GM12878 (cell line): ENCODE results near the gene PPP4R4. TPM values are rescaled to one million over a fixed set of nuclear protein-coding genes. Genes with fewer than 3 reads are reported as not detected.

ENCODE experiments used
- ATAC-seq: fragments of 200-7000 bp; cut with Tn5 transposase; 3 replicates; pipeline ENCODE4 v1.9.1; 2020; ENCODE audit warnings: mild to moderate bottlenecking, moderate library complexity
- BruUV-seq: library from RNA; stranded (reverse); fragments of 400-500 nt; replicated peaks from 2 replicates; lab custom pipeline; 2021; lab: Mats Ljungman, UMichigan
- CTCF ChIA-PET: fragments of 300-600 bp; sonication (Branson Sonifier 250); formaldehyde crosslinking; extraction: SDS; loops from one replicate; lab custom pipeline; 2021; ENCODE audit warnings: inconsistent platforms; lab: Yijun Ruan, JAX
- POLR2A ChIA-PET: fragments of 350-600 bp; formaldehyde crosslinking; extraction: SDS; loops from one replicate; lab custom pipeline; 2021; ENCODE audit warnings: inconsistent platforms; lab: Charles Lee
- RAD21 ChIA-PET: fragments of 300-600 bp; sonication (Branson Sonifier 250); formaldehyde crosslinking; loops from one replicate; lab custom pipeline; 2023; ENCODE audit warnings: antibody characterized with exemption; ENCODE audit not compliant: unreplicated experiment; lab: Charles Lee
- SMC1A ChIA-PET: fragments of 300-600 bp; sonication (Branson Sonifier 250); formaldehyde crosslinking; loops from one replicate; lab custom pipeline; 2023; ENCODE audit not compliant: unreplicated experiment, uncharacterized antibody; lab: Charles Lee
- DNase-seq: peaks from one replicate; pipeline ENCODE4 v3.0.0-alpha.2; 2011; ENCODE audit warnings: low read depth, low spot score
- FAIRE-seq: peaks from 3 replicates; lab custom pipeline; 2011; peaks lifted over from hg19 to GRCh38; lab: Jason Lieb, UNC
- H2AFZ ChIP-seq: 2 replicates; pipeline ENCODE4 v1.6.0; 2011; ENCODE audit warnings: low read depth, low read length, control low read depth; ENCODE audit not compliant: control insufficient read depth
- H3K27ac ChIP-seq: 2 replicates; pipeline ENCODE4 v1.5.1; 2011; ENCODE audit warnings: control low read depth; ENCODE audit not compliant: control insufficient read depth, insufficient read depth
- H3K27me3 ChIP-seq, 2 experiments: replicated peaks in 1 of 2; 2 replicates each; pipeline versions ENCODE4 v1.6.0 to v1.6.1; 2011; ENCODE audit warnings: low read length in 1 of 2; ENCODE audit not compliant: control insufficient read depth in 2 of 2, insufficient read depth in 2 of 2
- H3K36me3 ChIP-seq, 2 experiments: 2 replicates each; pipeline ENCODE4 v1.5.1; 2011; ENCODE audit warnings: low read length in 1 of 2; ENCODE audit not compliant: control insufficient read depth in 2 of 2, insufficient read depth in 2 of 2
- H3K4me1 ChIP-seq: 2 replicates; pipeline ENCODE4 v1.6.1; 2011; ENCODE audit warnings: mild to moderate bottlenecking, low read length, moderate library complexity, mixed read lengths; ENCODE audit not compliant: control insufficient read depth, insufficient read depth
- H3K4me2 ChIP-seq: 2 replicates; pipeline ENCODE4 v1.6.0; 2011; ENCODE audit warnings: control low read depth; ENCODE audit not compliant: control insufficient read depth, insufficient read depth
- H3K4me3 ChIP-seq: fragments of 200-600 bp; sonication (generic); 2 replicates; pipeline ENCODE4 v1.5.1; 2016
- H3K79me2 ChIP-seq: 2 replicates; pipeline ENCODE4 v1.6.0; 2011; ENCODE audit warnings: low read length; ENCODE audit not compliant: control insufficient read depth, insufficient read depth
- H3K9ac ChIP-seq: 2 replicates; pipeline ENCODE4 v1.8.0; 2011; ENCODE audit warnings: low read length, control low read depth, mixed read lengths; ENCODE audit not compliant: control insufficient read depth, insufficient read depth
- H3K9me3 ChIP-seq: replicated peaks from 3 replicates; pipeline ENCODE4 v1.5.1; 2011; ENCODE audit warnings: mild to moderate bottlenecking, low read length; ENCODE audit not compliant: control insufficient read depth, insufficient read depth
- H4K20me1 ChIP-seq: 2 replicates; pipeline ENCODE4 v1.6.0; 2011; ENCODE audit not compliant: control insufficient read depth, insufficient read depth
- ATF3 ChIP-seq: IDR thresholded peaks from 2 replicates; pipeline ENCODE4 v1.6.1; 2011; ENCODE audit warnings: low read depth, mild to moderate bottlenecking, low read length, moderate library complexity, borderline replicate concordance; ENCODE audit errors: extremely low read depth
- CTCF ChIP-seq, 3 experiments: IDR thresholded peaks in 2 of 3; conservative IDR thresholded peaks in 1 of 3; 2 replicates each; pipeline ENCODE4 v1.5.1; 2011; ENCODE audit warnings: low read depth in 3 of 3, low read length in 3 of 3, mild to moderate bottlenecking in 3 of 3, control low read depth in 2 of 3, moderate library complexity in 2 of 3, inconsistent platforms in 1 of 3, mixed read lengths in 1 of 3; ENCODE audit not compliant: control insufficient read depth in 2 of 3, insufficient read depth in 1 of 3; ENCODE audit errors: extremely low read depth in 1 of 3
- KDM1A ChIP-seq: fragments of 200-600 bp; sonication (generic); IDR thresholded peaks from 2 replicates; pipeline ENCODE4 v1.6.1; 2016; ENCODE audit warnings: borderline replicate concordance
- NFXL1 ChIP-seq: fragments of 450-650 bp; IDR thresholded peaks from 2 replicates; pipeline ENCODE4 v1.6.1; 2017; ENCODE audit warnings: antibody characterized with exemption, mild to moderate bottlenecking, borderline replicate concordance
- NR2F1 ChIP-seq: fragments of 450-650 bp; conservative IDR thresholded peaks from 2 replicates; pipeline ENCODE4 v1.6.1; 2017; ENCODE audit warnings: mild to moderate bottlenecking
- POLR2AphosphoS2 ChIP-seq: IDR thresholded peaks from 2 replicates; pipeline ENCODE4 v1.6.1; 2011; ENCODE audit warnings: low read depth, mild to moderate bottlenecking, low read length, improper control_type of control experiment, moderate library complexity
- SIX5 ChIP-seq: IDR thresholded peaks from 2 replicates; pipeline ENCODE4 v1.6.1; 2011; ENCODE audit warnings: mild to moderate bottlenecking, low read depth, low read length, moderate library complexity; ENCODE audit not compliant: severe bottlenecking
- SMAD1 ChIP-seq: fragments of 450-650 bp; IDR thresholded peaks from 2 replicates; pipeline ENCODE4 v1.6.1; 2018; ENCODE audit warnings: mild to moderate bottlenecking, low read depth; ENCODE audit not compliant: partially characterized antibody
- TAF1 ChIP-seq: IDR thresholded peaks from 2 replicates; pipeline ENCODE4 v1.6.1; 2011; ENCODE audit warnings: mild to moderate bottlenecking, low read depth, low read length, borderline replicate concordance
- TBL1XR1 ChIP-seq: IDR thresholded peaks from 2 replicates; pipeline ENCODE4 v1.6.1; 2012; ENCODE audit warnings: low read depth, low read length, improper control_type of control experiment
- ZNF24 ChIP-seq: fragments of 450-650 bp; IDR thresholded peaks from 2 replicates; pipeline ENCODE4 v1.6.1; 2017; ENCODE audit warnings: antibody characterized with exemption, mild to moderate bottlenecking
- WGBS: methylation state at CpG from one replicate; pipeline ENCODE4 v1.1.6; 2016; ENCODE audit warnings: low lambda C conversion rate; ENCODE audit not compliant: insufficient replicate concordance, insufficient coverage; ENCODE audit errors: missing lambda C conversion rate; 5-methylcytosine and 5-hydroxymethylcytosine counted together
- in situ Hi-C: fragments of 300-500 bp; cut with MboI; formaldehyde crosslinking; loops from 9 replicates; pipeline ENCODE4 v1.14.3; 2018; ENCODE audit warnings: mixed read lengths
- intact Hi-C: fragments of 100-400 bp; cut with micrococcal nuclease; formaldehyde crosslinking; loops from one replicate; pipeline ENCODE4 v1.14.2; 2022; ENCODE audit not compliant: unreplicated experiment
- polyA plus RNA-seq, 11 experiments: library from polyadenylated mRNA; depleted of rRNA in 4 of 11; unstranded in 6 of 11; stranded (reverse) in 5 of 11; fragments of >200 nt; fragmentation: Nextera tagmentation in 4 of 11; fragmentation: Illumina TruSeq in 1 of 11; extraction: Ambion mirVana in 4 of 11; extraction: Trizol in 1 of 11; gene quantifications; 1 replicate in 1 of 11; 2 replicates in 10 of 11; pipeline versions ENCODE4 v1.2.1 to v1.2.3, GENCODE V29; 2011 to 2016; ENCODE audit warnings: inconsistent platforms in 2 of 11, missing spikeins in 2 of 11, low read depth in 1 of 11
- total RNA-seq, 4 experiments: library from RNA; depleted of rRNA in 3 of 4; stranded (reverse); fragments of >200 nt in 3 of 4; fragmentation: Illumina TruSeq in 1 of 4; extraction: Trizol in 1 of 4; gene quantifications; 2 replicates each; pipeline versions ENCODE4 v1.2.1 to v1.2.3, GENCODE V29; 2013 to 2021
- TF ChIP-seq, protein P1 (sequence below): IDR thresholded peaks from 2 replicates; pipeline ENCODE4 v1.6.1; 2011; ENCODE audit warnings: borderline replicate concordance, low read depth, mild to moderate bottlenecking, moderate library complexity, low read length; ENCODE audit not compliant: insufficient read depth, poor library complexity, severe bottlenecking

Gene PPP4R4
- total and polyA plus RNA-seq, 10 of the 15 experiments (the other 5 are each of a cell fraction or from before 2014, with no cell fraction given): 0.01 to 0.13 (median 0.08) TPM; not detected in 4

- SMC1A ChIA-PET: interaction anchor here (0.7 kb wide), 1 partner anchor 14 kb away, joined by 3 read pairs; no protein-coding TSS in a partner anchor
- WGBS: 50% methylated on average over 5 of the region's 5 CpGs
- H3K9ac ChIP-seq: no peak overlapping the region
- H2AFZ ChIP-seq: no peak overlapping the region
- CTCF ChIA-PET: no interaction called here
- no peak for FAIRE-seq
- RAD21 ChIA-PET: no interaction called here
- H3K27ac ChIP-seq: no peak overlapping the region
- POLR2A ChIA-PET: interaction anchor here (0.7 kb wide), 1 partner anchor 251 kb away, joined by 3 read pairs; no protein-coding TSS in a partner anchor
- no peaks in the 10 kb centered on the region for H3K4me1 ChIP-seq
- H3K9me3 ChIP-seq: no peaks in the 10 kb centered on the region
- no TSS peak for BruUV-seq
- H3K79me2 ChIP-seq: no peaks in the 10 kb centered on the region
- intact Hi-C loops: no loop called here
- H3K36me3 ChIP-seq: no peaks in the 10 kb centered on the region
- H3K4me3 ChIP-seq: no peak overlapping the region
- no peak overlapping the region for H3K4me2 ChIP-seq
- no peaks in the 10 kb centered on the region for H4K20me1 ChIP-seq
- ATAC-seq: no peak
- no peaks in the 10 kb centered on the region for H3K27me3 ChIP-seq
- no peak for DNase-seq
- peak in 2 of 3 experiments; percentile 7 to 26; a peak in 1 of 6 replicates for TF ChIP-seq CTCF (IDR thresholded peaks at IDR 0.05 in 2 of 3, conservative IDR thresholded peaks at IDR 0.05 in 1 of 3; ENCODE audit: control insufficient read depth in 2 of 3, extremely low read depth in 1 of 3, insufficient read depth in 1 of 3, low read depth in 3 of 3, low read length in 3 of 3)
- TF ChIP-seq TAF1: no peak
- in situ Hi-C loops: no loop called here
These were observed 133.4 kb downstream of the PPP4R4 start for GRCh38 chr14:94307410-94307992.

- CTCF ChIA-PET: no interaction called here
- FAIRE-seq (no peak), DNase-seq (no peak), ATAC-seq (no peak)
- in situ Hi-C loops: no loop called here
- H3K79me2 ChIP-seq: no peaks in the 10 kb centered on the region
- no peak overlapping the region for H2AFZ ChIP-seq
- no peak overlapping the region for H3K9ac ChIP-seq
- SMC1A ChIA-PET: no interaction called here
- no peaks in the 10 kb centered on the region for H3K4me1 ChIP-seq
- intact Hi-C loops: no loop called here
- no peaks in the 10 kb centered on the region for H4K20me1 ChIP-seq
- H3K27ac ChIP-seq: no peak overlapping the region
- RAD21 ChIA-PET: no interaction called here
- H3K27me3 ChIP-seq: no peaks in the 10 kb centered on the region
- no peak overlapping the region for H3K4me2 ChIP-seq
- H3K4me3 ChIP-seq: no peak overlapping the region
- POLR2A ChIA-PET: no interaction called here
- WGBS: 49% methylated on average over 10 of the region's 10 CpGs
- H3K36me3 ChIP-seq: no peaks in the 10 kb centered on the region
- H3K9me3 ChIP-seq: no peaks in the 10 kb centered on the region
- BruUV-seq: no TSS peak
- TF ChIP-seq POLR2AphosphoS2: no peak
- TF ChIP-seq, protein P1, sequence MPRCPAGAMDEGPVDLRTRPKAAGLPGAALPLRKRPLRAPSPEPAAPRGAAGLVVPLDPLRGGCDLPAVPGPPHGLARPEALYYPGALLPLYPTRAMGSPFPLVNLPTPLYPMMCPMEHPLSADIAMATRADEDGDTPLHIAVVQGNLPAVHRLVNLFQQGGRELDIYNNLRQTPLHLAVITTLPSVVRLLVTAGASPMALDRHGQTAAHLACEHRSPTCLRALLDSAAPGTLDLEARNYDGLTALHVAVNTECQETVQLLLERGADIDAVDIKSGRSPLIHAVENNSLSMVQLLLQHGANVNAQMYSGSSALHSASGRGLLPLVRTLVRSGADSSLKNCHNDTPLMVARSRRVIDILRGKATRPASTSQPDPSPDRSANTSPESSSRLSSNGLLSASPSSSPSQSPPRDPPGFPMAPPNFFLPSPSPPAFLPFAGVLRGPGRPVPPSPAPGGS: no peak
- no peak for TF ChIP-seq ATF3
- TF ChIP-seq TBL1XR1: no peak
- TF ChIP-seq NR2F1: no peak
- TF ChIP-seq NFXL1: no peak
- TF ChIP-seq SIX5: no peak
- no peak for TF ChIP-seq ZNF24
- TF ChIP-seq KDM1A: no peak
- no peak for TF ChIP-seq SMAD1
These were observed 135.6 kb downstream of the PPP4R4 start for GRCh38 chr14:94309721-94310120.
